Measurements from ENCODE around the gene BORA. TPM values are rescaled to one million over a fixed set of nuclear protein-coding genes. Genes with fewer than 3 reads are reported as not detected.

The BORA gene
- total RNA-seq, 1 experiment from 2014 or later: 12.3 TPM

DNA sequence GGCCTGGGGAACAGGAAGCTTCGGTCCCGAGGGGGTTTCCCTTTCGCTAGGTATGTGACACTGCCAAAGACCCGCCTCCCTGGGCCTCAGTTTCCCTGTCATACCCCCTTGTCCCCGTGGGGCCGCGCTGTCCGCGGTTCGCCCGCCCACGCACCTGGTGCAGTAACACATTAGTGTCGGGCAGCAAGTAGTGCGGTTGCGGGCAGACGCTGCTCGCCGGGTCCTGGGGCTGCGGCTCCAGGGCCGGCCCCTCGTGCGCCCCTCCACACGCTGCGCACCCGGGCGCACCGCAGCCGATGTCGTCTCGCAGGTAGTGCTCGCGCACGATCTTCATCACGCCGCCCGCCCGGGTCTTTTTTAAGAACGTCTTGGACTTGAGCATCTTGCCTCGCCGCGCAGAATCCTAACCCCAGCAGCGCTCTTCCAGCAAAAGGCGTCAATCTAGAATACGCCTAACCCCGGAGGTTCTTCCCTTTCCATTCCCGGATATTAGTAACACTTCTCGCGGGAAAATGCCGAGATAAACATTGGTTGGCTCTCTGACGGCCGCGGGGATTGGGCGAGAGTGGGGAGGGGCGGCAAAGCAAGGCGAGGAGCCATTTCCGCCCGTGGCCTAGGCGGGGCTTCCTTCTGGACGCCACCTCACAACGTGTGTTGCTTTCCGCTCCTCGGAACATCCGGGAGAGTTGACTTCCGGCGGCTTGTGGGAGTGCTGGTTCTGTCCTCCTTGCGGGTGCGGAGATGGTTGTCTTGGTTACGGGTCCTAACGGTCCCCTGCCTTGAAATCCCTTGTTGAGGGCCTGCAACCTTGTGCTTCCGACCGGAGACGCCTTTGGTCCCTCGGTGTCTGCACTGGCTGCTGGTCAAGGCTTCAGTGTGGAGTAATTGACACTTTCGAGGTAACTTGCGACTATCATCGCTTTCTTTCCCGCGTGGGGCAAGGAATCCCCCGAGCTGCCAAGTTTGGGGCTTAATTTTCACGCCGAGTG lies 54.0 kb downstream of the BORA start, which contains the start of the genes DIS3 and PIBF1 (continued):
- TF ChIP-seq, protein P1, sequence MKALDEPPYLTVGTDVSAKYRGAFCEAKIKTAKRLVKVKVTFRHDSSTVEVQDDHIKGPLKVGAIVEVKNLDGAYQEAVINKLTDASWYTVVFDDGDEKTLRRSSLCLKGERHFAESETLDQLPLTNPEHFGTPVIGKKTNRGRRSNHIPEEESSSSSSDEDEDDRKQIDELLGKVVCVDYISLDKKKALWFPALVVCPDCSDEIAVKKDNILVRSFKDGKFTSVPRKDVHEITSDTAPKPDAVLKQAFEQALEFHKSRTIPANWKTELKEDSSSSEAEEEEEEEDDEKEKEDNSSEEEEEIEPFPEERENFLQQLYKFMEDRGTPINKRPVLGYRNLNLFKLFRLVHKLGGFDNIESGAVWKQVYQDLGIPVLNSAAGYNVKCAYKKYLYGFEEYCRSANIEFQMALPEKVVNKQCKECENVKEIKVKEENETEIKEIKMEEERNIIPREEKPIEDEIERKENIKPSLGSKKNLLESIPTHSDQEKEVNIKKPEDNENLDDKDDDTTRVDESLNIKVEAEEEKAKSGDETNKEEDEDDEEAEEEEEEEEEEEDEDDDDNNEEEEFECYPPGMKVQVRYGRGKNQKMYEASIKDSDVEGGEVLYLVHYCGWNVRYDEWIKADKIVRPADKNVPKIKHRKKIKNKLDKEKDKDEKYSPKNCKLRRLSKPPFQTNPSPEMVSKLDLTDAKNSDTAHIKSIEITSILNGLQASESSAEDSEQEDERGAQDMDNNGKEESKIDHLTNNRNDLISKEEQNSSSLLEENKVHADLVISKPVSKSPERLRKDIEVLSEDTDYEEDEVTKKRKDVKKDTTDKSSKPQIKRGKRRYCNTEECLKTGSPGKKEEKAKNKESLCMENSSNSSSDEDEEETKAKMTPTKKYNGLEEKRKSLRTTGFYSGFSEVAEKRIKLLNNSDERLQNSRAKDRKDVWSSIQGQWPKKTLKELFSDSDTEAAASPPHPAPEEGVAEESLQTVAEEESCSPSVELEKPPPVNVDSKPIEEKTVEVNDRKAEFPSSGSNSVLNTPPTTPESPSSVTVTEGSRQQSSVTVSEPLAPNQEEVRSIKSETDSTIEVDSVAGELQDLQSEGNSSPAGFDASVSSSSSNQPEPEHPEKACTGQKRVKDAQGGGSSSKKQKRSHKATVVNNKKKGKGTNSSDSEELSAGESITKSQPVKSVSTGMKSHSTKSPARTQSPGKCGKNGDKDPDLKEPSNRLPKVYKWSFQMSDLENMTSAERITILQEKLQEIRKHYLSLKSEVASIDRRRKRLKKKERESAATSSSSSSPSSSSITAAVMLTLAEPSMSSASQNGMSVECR (CRISPR knock-in tag; IDR thresholded peaks at IDR 0.05; ENCODE audit: borderline replicate concordance): peak; percentile 57; the same call in 1 of the 2 replicates
- no peak for TF ChIP-seq ERG (CRISPR knock-in tag; IDR thresholded peaks at IDR 0.05)
- no peak for TF ChIP-seq PRRX2 (CRISPR knock-in tag; IDR thresholded peaks at IDR 0.05)
- TF ChIP-seq ELF4 (CRISPR knock-in tag; IDR thresholded peaks at IDR 0.05; ENCODE audit: low read depth): no peak
- TF ChIP-seq KAT7 (CRISPR knock-in tag; IDR thresholded peaks at IDR 0.05; ENCODE audit: borderline replicate concordance): peak; percentile 63; the same call in 1 of the 2 replicates
- TF ChIP-seq EMX1 (CRISPR knock-in tag; IDR thresholded peaks at IDR 0.05): no peak
- TF ChIP-seq, protein P2, sequence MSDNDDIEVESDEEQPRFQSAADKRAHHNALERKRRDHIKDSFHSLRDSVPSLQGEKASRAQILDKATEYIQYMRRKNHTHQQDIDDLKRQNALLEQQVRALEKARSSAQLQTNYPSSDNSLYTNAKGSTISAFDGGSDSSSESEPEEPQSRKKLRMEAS (CRISPR knock-in tag; IDR thresholded peaks at IDR 0.05): peak; percentile 76
- no peak for TF ChIP-seq ZNF232 (CRISPR knock-in tag; IDR thresholded peaks at IDR 0.05)
- no peak for TF ChIP-seq ZNF532 (CRISPR knock-in tag; IDR thresholded peaks at IDR 0.05; ENCODE audit: borderline replicate concordance)
- no peak for TF ChIP-seq TP53 (CRISPR knock-in tag; IDR thresholded peaks at IDR 0.05)
- peak; percentile 80; the same call in 1 of the 2 replicates for TF ChIP-seq FOXP4 (CRISPR knock-in tag; IDR thresholded peaks at IDR 0.05)
- TF ChIP-seq ZNF425 (CRISPR knock-in tag; conservative IDR thresholded peaks at IDR 0.05): no peak
- TF ChIP-seq NR2C2 (CRISPR knock-in tag; IDR thresholded peaks at IDR 0.05): no peak
- no peak for TF ChIP-seq NFE2L1 (CRISPR knock-in tag; IDR thresholded peaks at IDR 0.05)
- TF ChIP-seq CDX4 (CRISPR knock-in tag; IDR thresholded peaks at IDR 0.05; ENCODE audit: borderline replicate concordance): no peak
- no peak for TF ChIP-seq CREB1 (CRISPR knock-in tag; IDR thresholded peaks at IDR 0.05)
- no peak for TF ChIP-seq ZNF416 (CRISPR knock-in tag; IDR thresholded peaks at IDR 0.05)
- TF ChIP-seq, protein P3, sequence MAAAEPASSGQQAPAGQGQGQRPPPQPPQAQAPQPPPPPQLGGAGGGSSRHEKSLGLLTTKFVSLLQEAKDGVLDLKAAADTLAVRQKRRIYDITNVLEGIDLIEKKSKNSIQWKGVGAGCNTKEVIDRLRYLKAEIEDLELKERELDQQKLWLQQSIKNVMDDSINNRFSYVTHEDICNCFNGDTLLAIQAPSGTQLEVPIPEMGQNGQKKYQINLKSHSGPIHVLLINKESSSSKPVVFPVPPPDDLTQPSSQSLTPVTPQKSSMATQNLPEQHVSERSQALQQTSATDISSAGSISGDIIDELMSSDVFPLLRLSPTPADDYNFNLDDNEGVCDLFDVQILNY (CRISPR knock-in tag; IDR thresholded peaks at IDR 0.05): no peak
- TF ChIP-seq FOXK1 (CRISPR knock-in tag; IDR thresholded peaks at IDR 0.05): peak; percentile 97

Data from WTC11 (cell line).